Stimulated activated CD8-positive, alpha-beta memory T cell treated with anti-CD3 and anti-CD28 coated beads, Interleukin-15, amount 100 ng/mL, for 4 hours (primary cell): Measurements from ENCODE around the gene COL6A3.
"Not testable (repeated sequence)": the region's sequence is repeated elsewhere in the genome, so short reads cannot be mapped to it uniquely, and the experiment has no call there.

ENCODE experiments used
- DNase-seq, 2 donors: peaks; one replicate each; pipeline ENCODE4 v3.0.0-alpha.2; 2020; ENCODE audit warnings: low read depth in 2 of 2

COL6A3 gene

GRCh38 chr2:237319086-237319820 lies 94.7 kb downstream of the COL6A3 start:
- DNase-seq, result no peak

- no peak for DNase-seq
Observed at GRCh38 chr2:237316339-237316738, 97.6 kb downstream of the COL6A3 start.

GRCh38 chr2:237315829-237316225 lies 98.1 kb downstream of the COL6A3 start:
- no peak for DNase-seq

- DNase-seq, result no peak
Observed at GRCh38 chr2:237315170-237315828, 98.7 kb downstream of the COL6A3 start.

- DNase-seq, result no peak
Observed at GRCh38 chr2:237314681-237315080, 99.3 kb downstream of the COL6A3 start.

GRCh38 chr2:237314198-237314597 lies 99.8 kb downstream of the COL6A3 start:
- no peak for DNase-seq

GRCh38 chr2:237312021-237312755 lies 101.8 kb downstream of the COL6A3 start:
- DNase-seq, result no peak

- no peak for DNase-seq
Observed at GRCh38 chr2:237310515-237311114, 103.3 kb downstream of the COL6A3 start.

GRCh38 chr2:237309416-237309815 lies 104.5 kb downstream of the COL6A3 start:
- DNase-seq, result no peak

GRCh38 chr2:237309011-237309410 lies 105.0 kb downstream of the COL6A3 start:
- DNase-seq, result no peak

- no peak for DNase-seq
Observed at GRCh38 chr2:237307474-237307873, 106.5 kb downstream of the COL6A3 start.

- no peak for DNase-seq
Observed at GRCh38 chr2:237306787-237307170, 107.2 kb downstream of the COL6A3 start.

- DNase-seq, result no peak
Observed at GRCh38 chr2:237306083-237306786, 107.7 kb downstream of the COL6A3 start.

- no peak for DNase-seq
Observed at GRCh38 chr2:237305579-237305978, 108.4 kb downstream of the COL6A3 start.

- DNase-seq, result no peak
Observed at GRCh38 chr2:237304763-237305514, 109.0 kb downstream of the COL6A3 start.

- not testable (repeated sequence) for DNase-seq
Observed at GRCh38 chr2:237303244-237303643, 110.7 kb downstream of the COL6A3 start.

- no peak for DNase-seq
Observed at GRCh38 chr2:237301595-237301994, 112.4 kb downstream of the COL6A3 start.

- no peak for DNase-seq
Observed at GRCh38 chr2:237300739-237301138, 113.2 kb downstream of the COL6A3 start.

GRCh38 chr2:237299906-237300305 lies 114.1 kb downstream of the COL6A3 start:
- DNase-seq, result no peak

- no peak for DNase-seq
Observed at GRCh38 chr2:237298151-237299118, 115.5 kb downstream of the COL6A3 start.
